Small intestine (tissue), 7 donors: Measurements from ENCODE around the gene PKDCC. TPM values are rescaled to one million over a fixed set of nuclear protein-coding genes. Genes with fewer than 3 reads are reported as not detected.
"Not testable (repeated sequence)": the region's sequence is repeated elsewhere in the genome, so short reads cannot be mapped to it uniquely, and the experiment has no call there.

Source experiments
- DNase-seq, 2 donors: peaks; one replicate each; pipeline versions ENCODE4 v3.0.0 to v3.0.0-alpha.2; 2013
- FAIRE-seq: peaks from 2 replicates; lab custom pipeline; 2012; peaks lifted over from hg19 to GRCh38; lab: Jason Lieb, UNC
- H3K27ac ChIP-seq, 3 donors: one replicate each; pipeline ENCODE4 v1.5.1; 2013; ENCODE audit warnings: low read length in 2 of 3, mild to moderate bottlenecking in 2 of 3, control low read depth in 1 of 3, inconsistent platforms in 1 of 3, low read depth in 1 of 3, moderate library complexity in 1 of 3
- H3K27me3 ChIP-seq, 3 donors: one replicate each; pipeline ENCODE4 v1.6.1; 2013; ENCODE audit warnings: low read length in 3 of 3, inconsistent platforms in 1 of 3; ENCODE audit not compliant: control insufficient read depth in 3 of 3, insufficient read depth in 3 of 3
- H3K36me3 ChIP-seq, 3 donors: one replicate each; pipeline ENCODE4 v1.6.1; 2013; ENCODE audit warnings: low read length in 3 of 3, inconsistent platforms in 1 of 3, low read depth in 1 of 3, mild to moderate bottlenecking in 1 of 3, moderate library complexity in 1 of 3; ENCODE audit not compliant: control insufficient read depth in 3 of 3, insufficient read depth in 2 of 3
- H3K4me1 ChIP-seq, 3 donors: one replicate each; pipeline ENCODE4 v1.6.1; 2013; ENCODE audit warnings: low read length in 2 of 3, inconsistent platforms in 1 of 3, low read depth in 1 of 3, mild to moderate bottlenecking in 1 of 3, moderate library complexity in 1 of 3; ENCODE audit not compliant: control insufficient read depth in 3 of 3, insufficient read depth in 2 of 3
- H3K4me3 ChIP-seq, 3 donors: one replicate each; pipeline ENCODE4 v1.5.1; 2013; ENCODE audit warnings: low read length in 3 of 3, control low read depth in 1 of 3, inconsistent platforms in 1 of 3, low read depth in 1 of 3, mild to moderate bottlenecking in 1 of 3, moderate library complexity in 1 of 3
- H3K9me3 ChIP-seq, 2 donors: one replicate each; pipeline ENCODE4 v1.6.1; 2013; ENCODE audit warnings: low read depth in 1 of 2, low read length in 1 of 2; ENCODE audit not compliant: control insufficient read depth in 2 of 2, insufficient read depth in 1 of 2
- WGBS, 3 donors: extraction: QIAGEN DNeasy Blood & Tissue Kit; methylation state at CpG; one replicate each; pipeline ENCODE4 v1.1.7; 2013; 5-methylcytosine and 5-hydroxymethylcytosine counted together
- polyA plus RNA-seq, 4 donors: library from polyadenylated mRNA; stranded (reverse) in 3 of 4; unstranded in 1 of 4; fragments of 200-250 nt in 3 of 4; fragments of 120-200 nt in 1 of 4; gene quantifications; one replicate each; pipeline versions ENCODE4 v1.2.1 to v1.2.3, GENCODE V29; 2013
- donor health status: healthy with polysubstance abuse.
- donor health status: control.
- donor health status: control.
- donor health status: Bipolar disorder and iron deficiency.
- donor health status: healthy.

Gene PKDCC
- polyA plus RNA-seq, 4 donors, result 7.8 to 273 (median 71.6) TPM

DNA sequence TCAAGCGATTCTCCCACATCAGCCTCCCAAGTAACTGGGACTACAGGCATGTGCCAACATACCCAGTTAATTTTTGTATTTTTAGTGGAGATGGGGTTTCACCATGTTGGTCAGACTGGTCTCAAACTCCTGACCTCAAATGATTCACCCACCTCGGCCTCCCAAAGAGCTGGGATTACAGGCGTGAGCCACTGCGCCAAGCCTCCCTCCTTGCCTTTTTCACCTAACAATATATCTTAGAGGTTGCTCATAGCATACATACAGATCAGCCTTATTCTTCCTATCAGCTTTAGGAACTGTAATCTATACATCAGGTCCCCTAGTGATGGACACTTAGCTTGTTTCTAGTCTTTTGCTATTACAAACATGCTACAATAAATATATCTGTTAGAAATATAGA lies 33.3 kb downstream of the PKDCC start:
- not testable (repeated sequence) for H3K9me3 ChIP-seq, H3K36me3 ChIP-seq, H3K27me3 ChIP-seq, H3K27ac ChIP-seq, FAIRE-seq, DNase-seq, H3K4me3 ChIP-seq
- H3K4me1 ChIP-seq, result peaks cover 0 to 15% (median 0%) of the 10 kb centered on the region in 3 donors
- 95 to 100% (median 97%) methylated on average over 4 of the region's 4 CpGs for WGBS, 3 donors

DNA sequence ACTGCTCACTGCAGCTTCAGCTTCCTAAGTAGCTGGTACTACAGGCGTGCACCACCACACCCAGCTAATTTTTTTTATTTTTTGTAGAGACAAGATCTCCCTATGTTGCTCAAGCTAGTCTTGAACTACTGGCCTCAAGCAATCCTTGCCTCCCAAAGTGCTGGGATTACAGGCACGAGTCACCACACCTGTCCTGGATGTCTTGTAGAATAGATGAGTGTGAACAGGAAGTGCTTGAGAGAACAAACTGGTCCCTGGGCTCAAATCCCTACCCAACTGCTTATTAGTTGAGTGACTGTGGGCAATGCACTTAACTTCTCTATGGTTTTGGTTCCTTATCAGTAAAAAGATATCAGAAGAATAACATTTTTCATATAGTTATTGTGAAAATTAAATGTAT lies 34.2 kb downstream of the PKDCC start:
- H3K27ac ChIP-seq, result no peak overlapping the region

DNA sequence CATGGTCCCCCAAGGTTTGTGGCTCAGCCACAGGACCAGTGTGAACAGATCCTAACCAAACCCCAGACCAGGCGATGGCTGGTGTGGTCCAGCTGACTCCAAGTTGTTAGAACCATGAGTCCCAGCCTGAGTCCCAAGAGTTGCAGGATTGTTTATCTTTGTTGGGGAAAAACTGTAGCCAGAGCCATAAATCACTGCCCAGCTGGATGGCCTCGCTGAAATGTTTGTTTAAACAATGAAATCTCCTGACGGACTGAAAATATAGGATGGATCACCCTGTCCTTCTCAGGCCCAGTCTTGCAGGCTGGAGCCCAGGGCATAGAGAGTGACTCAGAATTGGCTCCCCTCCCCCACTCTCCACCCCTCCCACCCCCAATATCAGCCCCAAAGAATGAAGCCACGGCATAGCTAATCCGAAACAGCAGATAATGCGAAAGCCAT lies 36.4 kb downstream of the PKDCC start:
- Histone ChIP-seq H3K9me3 (peaks cover 0 to 4% of the 10 kb centered on the region in 2 donors), H3K27me3 (no peaks in the 10 kb centered on the region), H3K27ac (no peak overlapping the region), H3K4me1 (peaks cover 0 to 15% (median 0%) of the 10 kb centered on the region in 3 donors), H3K4me3 (no peak overlapping the region), H3K36me3 (no peaks in the 10 kb centered on the region)
- no peak for FAIRE-seq
- 49 to 65% (median 59%) methylated on average over 6 of the region's 6 CpGs for WGBS, 3 donors
- DNase-seq, result no peak

More for the DNA sequence above, 34.2 kb downstream of the PKDCC start:
- H3K4me1 ChIP-seq, result peaks cover 0 to 15% (median 0%) of the 10 kb centered on the region in 3 donors
- no peak overlapping the region for H3K4me3 ChIP-seq
- H3K36me3 ChIP-seq, result no peaks in the 10 kb centered on the region
- DNase-seq (no peak), FAIRE-seq (no peak)
- WGBS, 3 donors, result 88 to 94% (median 88%) methylated on average over 2 of the region's 2 CpGs
- H3K9me3 ChIP-seq, result no peaks in the 10 kb centered on the region
- no peaks in the 10 kb centered on the region for H3K27me3 ChIP-seq

DNA sequence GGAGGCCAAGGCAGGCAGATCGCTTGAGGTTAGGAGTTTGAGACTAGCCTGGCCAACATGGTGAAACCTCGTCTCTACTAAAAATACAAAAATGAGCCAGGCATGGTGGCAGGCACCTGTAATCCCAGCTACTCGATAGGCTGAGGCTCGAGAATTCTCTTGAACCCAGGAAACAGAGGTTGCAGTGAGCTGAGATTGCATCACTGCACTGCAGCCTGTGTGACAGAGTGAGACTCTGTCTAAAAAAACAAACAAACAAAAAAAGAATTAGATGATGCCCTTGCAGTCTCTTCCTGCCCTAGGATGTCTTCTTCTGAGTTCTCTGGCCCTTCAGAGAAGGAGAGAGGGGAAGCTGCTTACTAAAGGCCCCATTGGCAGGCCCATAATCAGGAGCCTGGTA lies 37.2 kb downstream of the PKDCC start:
- not testable (repeated sequence) for FAIRE-seq, H3K27me3 ChIP-seq, H3K27ac ChIP-seq, H3K36me3 ChIP-seq, H3K4me3 ChIP-seq, DNase-seq, H3K9me3 ChIP-seq
- 78 to 87% (median 86%) methylated on average over 4 of the region's 4 CpGs for WGBS, 3 donors
- peaks cover 0 to 15% (median 0%) of the 10 kb centered on the region in 3 donors for H3K4me1 ChIP-seq

DNA sequence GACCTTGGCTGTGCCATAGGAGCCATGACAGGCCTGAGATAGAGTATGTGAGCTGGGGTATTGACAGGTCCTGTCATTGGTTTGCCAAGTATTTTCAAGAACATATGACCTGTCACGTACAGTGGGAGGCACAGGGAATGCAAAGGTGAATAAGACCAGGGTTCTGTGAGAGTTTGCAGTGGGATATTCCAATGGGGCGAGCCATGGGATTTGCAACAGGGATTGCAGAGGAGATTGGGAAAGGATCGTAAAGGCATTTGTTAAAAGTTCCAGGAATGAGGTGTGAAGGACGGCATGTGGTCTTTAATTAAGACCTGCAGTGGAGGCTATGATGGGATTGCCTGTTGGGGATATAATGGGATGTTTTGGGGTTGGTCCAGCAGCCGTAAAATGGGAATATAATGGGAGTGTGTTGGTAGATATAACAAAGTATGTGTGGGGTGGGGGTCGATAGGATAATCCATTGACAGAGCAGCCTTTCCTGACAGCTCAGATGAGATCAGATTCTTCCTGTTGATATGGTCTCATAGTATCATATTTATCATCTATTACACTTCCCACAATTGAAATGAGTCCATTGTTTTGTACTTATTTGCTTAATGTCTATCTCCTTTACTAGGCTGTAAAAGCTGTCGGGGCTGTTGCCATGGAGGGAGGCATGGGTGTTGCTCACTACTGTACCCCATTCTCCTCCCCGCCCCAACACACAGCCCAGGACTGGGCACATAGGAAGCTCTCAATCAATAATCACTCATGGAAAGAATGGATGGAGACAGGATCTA lies 38.1 kb downstream of the PKDCC start:
- peaks cover 0 to 15% (median 0%) of the 10 kb centered on the region in 3 donors for H3K4me1 ChIP-seq
- H3K9me3 ChIP-seq, result peaks cover 0 to 4% of the 10 kb centered on the region in 2 donors
- WGBS, 3 donors, result 67 to 70% (median 67%) methylated on average over 8 of the region's 8 CpGs
- no peak for DNase-seq
- no peak overlapping the region for H3K27ac ChIP-seq
- FAIRE-seq, result no peak
- H3K36me3 ChIP-seq, result no peaks in the 10 kb centered on the region
- no peak overlapping the region for H3K4me3 ChIP-seq
- no peaks in the 10 kb centered on the region for H3K27me3 ChIP-seq

DNA sequence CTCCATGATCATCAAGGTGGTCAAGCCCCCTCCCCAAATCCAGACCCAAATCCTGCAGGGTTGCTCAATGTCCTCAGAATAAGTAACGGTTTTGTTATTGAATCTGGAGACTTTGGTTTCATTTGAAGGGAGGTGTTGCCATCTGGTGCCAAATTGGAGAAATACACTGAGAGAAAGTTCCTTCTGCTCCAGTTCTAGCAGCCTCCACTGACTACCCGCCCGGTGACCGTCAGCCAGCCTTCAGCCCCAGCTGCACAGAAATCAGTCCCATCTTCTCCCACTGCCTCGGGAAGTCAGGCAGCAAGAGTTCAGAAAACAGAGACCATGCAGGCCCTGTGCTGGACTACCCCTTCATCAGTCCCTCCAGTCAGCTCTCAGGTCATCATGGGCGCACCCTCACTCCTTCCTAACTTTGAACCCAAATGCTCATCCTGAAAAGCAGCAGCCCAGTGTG lies 38.7 kb downstream of the PKDCC start:
- peaks cover 0 to 19% (median 0%) of the 10 kb centered on the region in 3 donors for H3K4me1 ChIP-seq
- H3K27me3 ChIP-seq, result no peaks in the 10 kb centered on the region
- FAIRE-seq (no peak), DNase-seq (peak; percentile 77)
- H3K36me3 ChIP-seq, result no peaks in the 10 kb centered on the region
- H3K4me3 ChIP-seq, result no peak overlapping the region
- H3K9me3 ChIP-seq, result peaks cover 0 to 4% of the 10 kb centered on the region in 2 donors
- 18% methylated on average over 6 of the region's 6 CpGs for WGBS, 3 donors
- H3K27ac ChIP-seq, result no peak overlapping the region

DNA sequence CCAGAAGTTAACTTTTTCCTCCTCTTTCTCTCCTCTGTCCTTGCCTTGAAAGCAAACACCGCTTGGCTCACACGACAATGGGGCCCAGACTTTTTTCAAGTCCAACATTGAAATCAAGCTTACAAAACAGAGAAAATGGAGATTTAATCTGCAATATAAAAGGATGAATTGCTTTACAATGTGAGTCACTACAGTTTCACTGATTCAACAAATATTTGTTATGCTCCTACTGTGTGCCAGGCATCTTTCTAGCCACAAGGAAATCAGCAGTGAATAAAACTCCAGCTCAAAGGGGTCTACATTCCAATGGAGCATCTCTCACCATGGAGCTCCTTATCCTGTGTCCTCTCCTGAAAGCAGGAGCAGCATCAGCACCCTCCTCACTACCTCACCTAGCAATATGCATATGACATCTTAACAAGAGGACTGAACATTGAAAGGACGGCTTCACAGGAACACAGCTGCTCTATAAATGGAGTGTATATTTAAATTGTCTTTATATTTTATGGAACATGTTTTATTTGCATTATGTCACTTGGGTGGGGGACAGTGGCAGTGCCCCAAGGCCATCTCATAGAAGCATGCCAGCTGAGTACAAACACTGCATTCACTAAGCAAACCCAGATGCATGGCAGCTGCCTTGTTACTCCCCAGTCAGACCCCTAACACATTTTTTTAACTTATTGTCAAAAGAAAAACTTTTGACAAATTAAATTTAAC lies 39.5 kb downstream of the PKDCC start:
- Histone ChIP-seq H3K36me3 (no peaks in the 10 kb centered on the region), H3K4me3 (no peak overlapping the region), H3K4me1 (peaks cover 0 to 26% (median 0%) of the 10 kb centered on the region in 3 donors), H3K9me3 (peaks cover 0 to 4% of the 10 kb centered on the region in 2 donors), H3K27ac (no peak overlapping the region), H3K27me3 (no peaks in the 10 kb centered on the region)
- no peak for FAIRE-seq
- no peak for DNase-seq
- WGBS, 3 donors, result 89 to 96% (median 91%) methylated on average over 3 of the region's 3 CpGs

DNA sequence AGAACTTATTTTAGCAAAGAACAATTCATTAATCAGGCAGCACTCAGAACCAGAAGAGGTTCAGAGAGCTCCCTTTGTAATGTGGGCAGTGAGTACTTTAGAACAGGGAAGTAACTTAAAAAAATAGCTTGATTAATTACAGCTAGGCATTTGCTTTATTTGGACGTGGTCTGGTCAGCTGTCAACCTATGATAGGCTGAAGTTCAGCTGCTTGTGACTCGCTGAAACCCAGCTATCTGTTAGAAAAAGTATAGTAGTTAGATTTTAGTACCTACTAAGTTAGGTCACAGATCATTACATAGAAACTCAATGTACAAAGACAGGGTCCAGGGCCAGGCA lies 40.0 kb downstream of the PKDCC start:
- Histone ChIP-seq H3K4me1 (peaks cover 0 to 23% (median 0%) of the 10 kb centered on the region in 3 donors), H3K4me3 (no peak overlapping the region), H3K27ac (no peak overlapping the region), H3K9me3 (peaks cover 0 to 4% of the 10 kb centered on the region in 2 donors), H3K27me3 (no peaks in the 10 kb centered on the region), H3K36me3 (no peaks in the 10 kb centered on the region)
- WGBS, 3 donors, result 16 to 62% (median 25%) methylated on average over 2 of the region's 2 CpGs
- FAIRE-seq (no peak), DNase-seq (peak in 1 of 2 donors; percentile 52)
